HT1080 (cell line): ENCODE measurements around the gene NANS. TPM values are rescaled to one million over a fixed set of nuclear protein-coding genes. Genes with fewer than 3 reads are reported as not detected.
"Not testable (repeated sequence)": the region's sequence is repeated elsewhere in the genome, so short reads cannot be mapped to it uniquely, and the experiment has no call there.

Source experiments
- DNase-seq: peaks from one replicate; pipeline ENCODE4 v3.0.0-alpha.2; 2015; ENCODE audit warnings: low read depth
- total RNA-seq: library from RNA; depleted of rRNA; stranded (reverse); fragments of >200 nt; shearing (Covaris generic); gene quantifications from 2 replicates; pipeline ENCODE4 v1.2.3, GENCODE V29; 2014

Gene NANS
- total RNA-seq, 1 experiment from 2014 or later, result 92.2 TPM

DNA sequence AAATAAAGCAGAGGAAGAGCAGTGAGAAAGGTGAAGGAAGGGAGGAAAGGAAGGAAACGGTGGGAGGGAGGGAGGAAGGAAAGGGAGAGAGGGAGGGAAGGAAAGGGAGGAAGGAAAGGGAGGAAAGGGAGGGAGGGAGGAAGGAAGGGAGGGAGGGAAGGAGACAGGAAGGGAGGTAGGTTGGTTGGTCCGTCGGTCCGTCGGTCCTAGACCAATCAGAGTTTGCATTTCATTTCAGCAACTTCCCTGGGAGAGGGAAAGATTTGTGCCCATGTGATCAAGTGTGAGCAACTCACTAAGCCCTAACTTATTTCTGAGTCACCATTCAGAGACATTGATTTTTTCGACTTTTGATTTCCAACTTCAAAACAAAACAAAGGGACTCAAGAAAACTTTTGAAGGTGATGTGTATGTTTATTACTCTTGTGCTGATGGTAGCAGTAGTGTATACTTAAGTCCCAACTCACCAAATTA is 18.8 kb downstream of the NANS start:
- peak; percentile 90 for DNase-seq

DNA sequence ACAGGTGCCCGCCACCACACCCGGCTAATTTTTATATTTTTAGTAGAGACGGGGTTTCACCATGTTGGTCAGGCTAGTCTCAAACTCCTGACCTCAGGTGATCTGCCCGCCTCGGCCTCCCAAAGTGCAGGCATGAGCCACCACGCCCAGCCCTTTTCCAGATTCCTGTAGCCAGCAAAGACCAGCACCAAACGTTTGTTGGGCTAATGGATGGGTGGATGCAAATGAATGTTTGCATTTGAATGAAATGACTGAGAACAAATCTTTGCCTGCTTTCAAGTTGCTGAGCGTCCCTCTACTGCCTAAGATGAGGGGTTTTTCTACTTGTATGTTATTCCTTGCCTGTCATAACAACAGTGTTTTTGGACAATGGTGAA is 20.0 kb downstream of the NANS start:
- DNase-seq, result not testable (repeated sequence)

DNA sequence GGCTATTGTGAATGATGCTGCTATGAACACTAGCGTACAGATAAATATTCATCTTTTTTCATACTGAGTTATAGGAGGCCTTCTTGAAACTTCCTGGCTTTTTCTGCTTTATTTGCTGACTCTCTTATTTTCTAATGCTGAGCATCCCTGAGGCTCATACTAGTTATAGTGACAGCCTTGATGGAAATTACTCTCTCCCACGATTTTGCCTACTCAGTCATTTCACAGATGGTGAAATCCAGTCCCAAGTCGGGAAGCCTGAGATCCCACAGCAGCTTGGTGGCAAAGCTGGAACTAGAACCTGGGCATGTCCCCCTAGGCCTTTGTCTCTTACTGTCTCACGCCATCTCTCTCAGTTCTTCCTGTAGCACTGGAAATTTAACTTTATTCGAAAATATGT is 22.4 kb downstream of the NANS start:
- no peak for DNase-seq

DNA sequence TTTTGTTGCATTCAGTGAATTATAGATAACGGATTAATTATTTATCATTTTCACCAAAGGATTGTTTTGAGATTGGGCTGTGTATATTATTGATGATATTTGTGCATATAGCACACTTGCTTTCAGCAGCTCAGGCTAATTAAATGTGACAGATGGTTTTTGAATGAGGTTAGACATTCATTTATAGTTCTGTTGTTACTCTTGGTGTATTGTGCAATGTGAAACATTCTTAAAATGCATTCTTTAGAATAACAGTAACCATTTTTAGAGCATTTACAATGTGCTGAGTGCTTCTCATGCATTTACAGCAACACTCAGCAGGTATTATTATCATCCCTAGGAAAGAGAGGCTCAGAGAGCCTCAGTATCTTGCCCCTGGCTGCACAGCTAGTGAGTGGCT is 23.8 kb downstream of the NANS start:
- DNase-seq, result no peak

DNA sequence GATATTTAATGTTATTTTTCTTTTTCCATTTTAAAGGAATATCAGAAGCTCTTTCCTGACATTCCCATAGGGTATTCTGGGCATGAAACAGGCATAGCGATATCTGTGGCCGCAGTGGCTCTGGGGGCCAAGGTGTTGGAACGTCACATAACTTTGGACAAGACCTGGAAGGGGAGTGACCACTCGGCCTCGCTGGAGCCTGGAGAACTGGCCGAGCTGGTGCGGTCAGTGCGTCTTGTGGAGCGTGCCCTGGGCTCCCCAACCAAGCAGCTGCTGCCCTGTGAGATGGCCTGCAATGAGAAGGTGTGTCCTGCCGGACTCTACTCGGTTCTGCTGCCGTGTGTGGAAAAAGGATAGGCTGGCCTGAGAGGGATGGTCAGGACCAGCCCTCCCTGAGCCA is 24.2 kb downstream of the NANS start:
- no peak for DNase-seq

DNA sequence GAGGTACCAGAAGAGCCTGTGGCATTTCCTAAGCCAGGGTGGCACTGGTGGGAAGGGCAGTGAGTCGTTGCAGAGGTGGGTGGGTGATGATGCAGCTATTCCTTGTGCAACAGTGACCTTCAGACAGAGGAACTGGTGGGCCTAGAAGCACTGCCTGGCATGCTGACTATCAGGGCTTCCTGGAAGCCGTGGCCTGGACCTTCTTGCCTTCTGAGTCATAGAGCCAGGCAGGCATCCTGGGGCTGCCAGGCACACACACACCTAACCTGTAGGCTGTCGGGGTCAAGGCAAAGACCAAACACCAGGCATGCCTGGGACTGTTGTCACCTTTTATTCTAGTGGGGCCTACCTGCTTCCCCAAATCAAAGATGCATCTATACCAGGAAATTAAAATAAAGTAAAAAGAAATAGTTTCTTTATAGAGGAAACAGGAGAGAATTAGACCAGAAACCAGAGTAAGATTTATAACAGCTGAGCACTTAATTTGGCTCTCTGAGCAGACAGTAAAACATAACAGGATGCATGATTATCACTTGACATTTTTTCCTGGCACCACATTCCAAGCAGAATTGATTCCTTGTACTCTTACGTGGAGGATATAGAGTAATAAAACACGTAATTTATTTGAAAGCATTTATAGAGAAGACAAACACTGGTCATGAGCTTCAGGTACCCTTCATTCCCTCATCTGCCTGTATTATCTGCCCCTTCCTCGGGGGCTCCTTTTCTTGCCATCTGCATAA is 25.1 kb downstream of the NANS start:
- DNase-seq, result peak; percentile 77

DNA sequence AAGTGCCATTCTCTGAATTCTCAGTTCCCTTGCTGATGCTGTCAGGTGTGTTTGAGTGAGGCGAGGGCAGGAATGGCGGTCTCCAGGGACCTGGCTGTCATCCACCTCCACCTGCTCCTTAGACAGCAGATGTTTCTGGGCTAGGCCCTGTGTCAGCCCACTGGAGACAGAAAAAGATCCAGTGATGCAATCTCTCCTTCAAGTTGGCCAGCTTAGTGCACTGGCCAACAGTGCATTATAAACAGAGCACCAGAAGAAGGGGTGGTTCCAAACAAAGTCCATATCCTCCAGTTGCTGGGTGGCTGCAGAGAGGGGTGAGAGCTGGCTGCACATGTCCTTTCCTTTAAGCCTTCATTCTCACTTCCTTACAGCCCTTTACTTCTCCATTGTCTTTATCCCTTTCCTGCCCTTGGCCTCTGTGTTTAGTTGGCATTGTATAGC is 26.5 kb downstream of the NANS start:
- DNase-seq, result no peak

DNA sequence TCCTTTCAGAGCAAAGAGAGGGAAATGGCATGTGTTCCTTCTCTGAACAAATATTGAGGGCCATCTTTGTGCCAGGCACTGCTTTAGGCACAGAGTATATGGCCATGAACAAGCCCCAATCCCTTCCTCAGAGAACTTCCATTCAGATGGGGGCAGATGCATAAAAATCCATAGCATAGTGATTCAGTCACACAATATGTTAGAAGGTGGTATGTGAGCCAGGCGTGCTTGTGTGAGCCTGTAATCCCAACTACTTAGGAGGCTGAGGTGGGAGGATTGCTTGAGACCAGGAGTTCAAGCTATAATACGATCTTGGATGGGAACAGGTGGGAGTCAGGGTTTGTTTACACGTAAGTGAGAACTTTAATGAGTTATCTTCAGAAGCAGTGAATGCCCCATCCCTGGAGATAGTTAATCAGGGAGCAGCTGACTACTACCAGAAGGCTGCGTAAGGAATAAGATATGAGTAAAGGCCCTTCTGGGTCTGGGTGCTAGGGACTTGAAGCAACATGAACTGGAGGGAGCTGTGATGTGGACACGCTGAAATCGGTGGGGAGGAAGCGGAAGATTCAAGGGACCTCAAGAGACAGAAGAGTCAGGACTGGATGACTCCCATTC is 27.1 kb downstream of the NANS start:
- DNase-seq, result no peak

DNA sequence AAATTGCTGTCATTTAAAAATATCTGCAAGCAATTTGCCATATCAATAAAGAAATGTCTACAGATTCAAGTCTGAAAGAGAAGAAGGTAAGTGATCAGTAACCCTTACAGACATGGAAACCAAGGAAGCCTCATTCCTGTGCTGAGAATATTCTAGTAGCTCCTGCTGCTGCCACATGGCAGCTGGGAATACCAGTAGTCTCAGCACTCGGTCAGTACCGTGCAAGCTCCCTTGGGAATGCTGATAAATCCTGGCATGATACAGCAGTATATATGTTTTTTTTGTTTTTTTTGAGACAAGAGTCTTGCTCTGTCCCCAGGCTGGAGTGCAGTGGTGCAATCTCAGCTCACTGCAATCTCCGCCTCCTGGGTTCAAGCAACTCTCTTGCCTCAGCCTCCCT is 27.9 kb downstream of the NANS start:
- DNase-seq, result no peak

DNA sequence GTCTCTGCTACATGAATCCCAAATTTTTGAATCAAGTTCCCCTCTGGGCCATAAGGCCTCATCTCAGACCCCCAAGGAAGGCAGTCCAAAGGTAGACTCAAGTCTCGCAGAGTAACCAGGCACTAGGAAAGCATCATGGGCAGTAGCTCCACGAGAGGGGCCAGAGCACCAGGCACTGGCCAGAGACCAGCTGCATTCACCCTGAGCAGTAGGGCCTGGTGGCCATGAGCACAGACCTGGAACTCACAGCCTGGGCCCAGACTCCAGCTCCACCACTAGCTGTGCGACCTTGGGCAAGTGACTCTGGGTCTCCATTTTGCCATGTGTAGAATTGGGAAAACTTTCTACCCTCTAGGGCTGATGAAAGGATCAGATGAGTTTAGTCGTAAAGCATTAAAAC is 28.5 kb downstream of the NANS start:
- no peak for DNase-seq

DNA sequence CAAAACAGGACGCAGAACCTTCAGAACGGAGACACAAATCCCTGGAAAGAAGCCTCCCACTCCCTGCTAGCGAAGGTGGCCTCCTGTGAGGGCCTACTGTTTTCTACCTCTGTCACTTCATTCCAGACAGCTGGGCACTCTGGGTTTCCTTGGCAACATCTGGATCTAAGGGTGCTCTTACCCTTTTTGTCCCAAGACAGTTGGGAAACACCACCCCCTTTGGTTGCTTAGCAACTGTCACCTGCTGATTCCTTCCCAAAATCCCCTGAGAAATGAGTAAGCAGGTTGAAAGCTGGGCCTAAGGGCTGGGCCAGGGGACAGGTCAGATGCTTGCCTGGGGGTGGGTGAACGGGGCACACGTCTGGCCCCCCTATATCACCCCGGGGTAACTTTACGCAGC is 29.4 kb downstream of the NANS start:
- DNase-seq, result peak; percentile 20

DNA sequence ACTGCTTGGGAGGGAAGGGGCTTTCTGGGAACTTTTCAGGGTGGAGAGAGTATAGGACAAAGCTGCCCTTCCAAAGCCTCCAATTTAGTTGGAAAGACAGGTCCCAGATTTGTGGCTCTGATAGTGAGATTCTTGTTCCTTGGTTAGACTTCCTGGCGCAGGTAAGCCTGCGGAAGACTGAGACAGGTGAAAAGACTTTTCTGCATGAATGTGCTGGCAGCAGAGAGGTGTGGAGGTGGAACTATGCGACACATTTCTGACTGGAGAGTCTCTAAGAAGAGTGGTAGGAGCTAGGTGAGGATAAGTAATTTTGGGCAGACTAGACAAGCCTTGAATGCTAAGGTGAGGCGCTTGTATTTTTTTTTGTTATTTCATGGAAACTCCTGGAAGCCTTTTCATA is 29.9 kb downstream of the NANS start:
- DNase-seq, result no peak

DNA sequence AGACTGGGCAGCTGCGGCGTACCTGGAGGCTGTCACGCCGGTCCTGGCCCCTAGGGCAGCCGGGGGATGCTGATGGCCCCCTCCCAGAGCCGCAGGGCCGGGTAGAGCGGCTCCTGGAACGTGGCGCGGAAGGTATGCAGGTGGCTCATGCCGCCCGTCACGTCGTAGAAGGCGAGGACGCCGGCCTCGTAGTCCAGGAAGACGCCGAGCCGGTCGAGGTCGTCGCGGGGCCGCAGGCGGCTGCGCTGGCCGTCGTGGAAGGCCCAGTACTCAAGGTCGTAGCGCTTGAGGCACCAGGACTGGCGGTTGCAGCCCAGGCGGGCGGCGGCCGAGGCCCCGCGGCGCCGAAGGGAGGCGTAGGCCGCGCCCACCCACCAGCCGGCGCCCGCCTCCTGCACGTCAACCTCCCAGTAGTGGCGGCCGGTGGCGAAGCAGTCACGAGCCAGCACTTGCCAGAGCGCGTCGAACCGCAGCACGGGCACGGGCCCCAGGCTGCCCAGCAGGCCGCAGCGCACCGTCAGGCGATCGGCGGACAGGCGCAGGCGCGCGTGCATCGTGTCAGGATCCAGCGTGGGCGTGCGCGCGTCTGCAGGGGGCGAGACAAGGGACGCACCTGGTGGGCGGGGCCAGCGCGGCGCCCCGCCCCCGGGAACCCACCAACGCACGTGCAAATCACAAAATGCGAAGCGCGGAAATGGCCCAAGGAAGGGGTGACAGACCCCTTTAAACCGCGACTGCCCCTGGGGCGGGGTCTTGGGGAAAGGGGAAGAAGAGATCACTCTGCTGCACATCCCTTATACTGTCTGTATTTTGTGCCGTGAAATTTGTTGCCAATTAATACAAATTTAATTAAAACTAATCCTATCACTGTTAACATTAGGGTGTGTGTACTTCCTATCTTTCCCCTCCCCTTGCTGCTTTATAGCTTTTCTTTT is 31.2 kb downstream of the NANS start:
- DNase-seq, result no peak

DNA sequence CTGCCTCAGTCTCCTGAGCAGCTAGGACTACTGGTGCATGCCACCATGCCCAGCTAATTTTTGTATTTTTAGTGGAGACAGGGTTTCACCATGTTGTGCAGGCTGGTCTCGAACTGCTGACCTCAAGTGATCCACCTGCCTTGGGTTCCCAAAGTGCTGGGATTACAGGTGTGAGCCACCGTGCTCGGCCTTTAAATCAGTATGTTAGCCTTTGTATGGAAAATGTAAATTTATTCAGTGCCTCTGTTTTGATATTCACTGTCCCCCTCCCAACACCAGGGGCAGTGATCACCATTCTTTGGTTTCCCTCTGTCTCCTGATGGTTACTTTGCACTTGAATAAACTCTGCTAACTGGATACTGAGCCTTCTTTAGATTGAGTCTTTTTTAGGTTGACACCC is 34.1 kb downstream of the NANS start:
- not testable (repeated sequence) for DNase-seq

DNA sequence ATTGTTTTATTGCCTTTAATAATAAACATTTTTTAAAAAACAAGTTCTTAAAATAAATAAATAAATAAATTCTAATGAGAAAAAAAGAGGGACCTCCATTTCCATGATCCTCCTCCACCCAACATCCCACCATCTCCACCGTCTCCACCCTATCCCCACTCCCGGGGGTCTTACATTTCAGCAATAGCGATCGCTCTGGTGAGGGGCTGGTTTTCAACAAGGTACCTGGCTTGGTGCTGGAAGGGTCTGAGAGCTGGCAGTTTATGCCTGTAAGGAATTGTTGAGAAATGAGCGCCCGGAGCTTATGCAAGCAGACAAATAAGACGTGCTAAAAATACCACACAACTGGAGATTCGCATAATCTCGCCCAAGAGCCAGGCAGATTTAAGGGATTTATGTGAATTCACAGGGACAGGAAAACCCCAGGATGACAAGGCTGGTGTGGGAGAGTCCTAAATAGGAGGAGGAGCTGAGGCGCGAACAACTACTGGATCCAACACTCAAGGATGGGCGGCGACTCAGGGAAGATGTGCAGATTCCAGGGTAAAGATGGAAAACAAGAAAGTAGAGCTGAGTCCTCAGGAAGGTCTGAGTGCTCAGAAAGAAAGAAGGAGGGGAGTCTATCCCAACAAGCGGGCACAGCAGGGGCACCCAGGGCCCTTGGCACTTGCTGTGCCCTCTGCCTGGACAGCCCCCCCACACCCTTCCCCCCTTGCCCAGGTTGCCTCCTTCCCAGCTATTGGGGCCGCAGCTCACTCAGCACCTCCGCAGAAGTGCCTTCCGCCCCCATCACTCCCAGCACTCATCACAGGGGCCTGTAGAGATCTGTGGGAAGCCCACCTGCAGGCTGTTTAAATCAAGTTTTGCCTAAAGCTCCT is 35.4 kb downstream of the NANS start:
- DNase-seq, result no peak

DNA sequence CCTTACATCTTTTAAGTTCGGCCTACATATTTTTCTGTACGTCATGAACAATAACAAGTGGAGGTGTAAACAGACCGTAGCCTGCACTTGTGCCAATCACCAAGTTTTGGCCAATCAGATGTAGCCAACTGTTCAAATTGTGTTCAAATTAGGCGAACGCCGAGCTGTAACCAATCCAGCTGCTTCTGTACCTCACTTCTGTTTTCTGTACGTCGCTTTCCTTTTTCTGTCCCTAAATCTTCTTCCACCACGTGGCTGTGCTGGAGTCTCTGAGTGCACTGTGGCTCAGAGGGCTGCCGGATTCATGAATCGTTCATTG is 36.0 kb downstream of the NANS start:
- no peak for DNase-seq

DNA sequence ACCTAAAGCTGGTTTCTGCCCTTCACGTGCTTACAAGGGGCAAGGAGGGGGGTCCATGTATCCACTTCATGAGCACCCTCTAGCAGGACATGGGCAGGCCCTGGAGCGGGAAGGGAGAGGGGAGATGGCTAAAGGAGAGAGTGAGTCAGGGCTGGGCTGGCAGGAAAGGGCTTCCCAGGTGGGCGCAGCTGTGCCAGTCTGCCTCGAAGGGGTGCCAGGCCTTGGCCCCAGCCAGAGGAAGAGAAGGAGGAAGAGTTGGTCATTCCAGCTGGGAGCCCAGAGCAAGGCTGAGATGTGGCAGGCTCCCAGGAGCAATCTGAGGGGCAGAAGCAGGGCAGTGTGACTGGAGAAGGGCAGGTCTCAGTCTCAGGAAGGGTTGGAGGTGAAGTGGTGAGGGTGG is 37.8 kb downstream of the NANS start:
- no peak for DNase-seq

DNA sequence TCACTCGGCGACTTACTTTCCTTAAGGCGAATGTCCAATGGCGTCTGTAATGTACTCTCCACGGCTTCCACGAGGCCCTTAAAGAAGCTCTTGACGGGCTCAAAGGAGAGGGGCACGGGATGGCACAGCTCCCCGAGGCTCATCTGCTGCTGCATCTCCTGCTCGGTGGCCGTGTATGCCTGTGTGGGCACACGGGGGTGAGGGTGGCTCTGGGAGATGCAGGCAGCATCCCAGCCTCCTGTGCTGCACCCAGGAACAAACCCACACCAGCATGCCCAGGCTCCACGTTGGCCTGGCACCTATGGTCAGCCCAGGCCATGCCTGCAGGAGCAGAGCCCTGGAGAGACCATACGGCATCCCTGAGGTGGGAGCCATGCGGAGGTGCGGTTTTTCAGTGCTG is 38.3 kb downstream of the NANS start:
- no peak for DNase-seq

DNA sequence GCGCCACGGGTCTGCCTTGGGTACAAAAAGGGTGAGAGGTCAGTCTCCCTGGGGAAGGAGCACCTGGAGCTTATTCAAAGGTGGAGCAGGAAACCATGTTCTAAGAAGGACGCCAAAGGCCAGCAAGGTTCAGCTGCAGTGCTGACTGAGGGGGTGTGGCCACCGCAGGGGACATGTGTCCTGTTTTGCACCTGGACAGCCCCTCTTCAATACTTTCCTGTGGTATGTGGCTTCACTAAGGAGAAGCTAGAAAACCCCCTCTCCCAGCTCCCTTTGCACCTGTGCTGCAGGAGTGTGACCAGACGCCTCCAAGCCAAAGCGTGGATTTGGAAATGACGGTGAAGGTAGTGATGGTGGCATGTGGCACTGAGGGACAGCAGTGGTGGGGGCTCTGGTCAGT is 38.9 kb downstream of the NANS start:
- no peak for DNase-seq

DNA sequence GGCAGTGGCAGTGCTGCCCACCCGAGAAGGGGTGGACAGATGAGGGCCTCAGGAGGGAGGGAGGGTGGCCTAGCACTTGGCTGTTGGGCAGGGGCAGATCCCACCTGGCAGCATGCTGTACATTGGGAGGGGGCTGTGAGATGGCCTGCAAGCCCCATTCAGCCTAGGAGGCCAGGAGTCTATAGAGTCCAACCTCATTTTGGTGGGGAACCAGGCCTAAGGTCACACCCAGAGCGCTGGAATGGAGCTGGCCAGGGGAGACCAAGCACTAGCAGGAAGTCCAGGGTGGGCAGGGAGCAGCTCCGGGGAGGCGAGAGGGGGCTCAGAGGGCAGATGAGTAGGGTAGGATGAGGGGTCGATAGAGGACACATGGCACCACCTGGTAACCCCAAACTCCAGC is 39.6 kb downstream of the NANS start:
- DNase-seq, result no peak

DNA sequence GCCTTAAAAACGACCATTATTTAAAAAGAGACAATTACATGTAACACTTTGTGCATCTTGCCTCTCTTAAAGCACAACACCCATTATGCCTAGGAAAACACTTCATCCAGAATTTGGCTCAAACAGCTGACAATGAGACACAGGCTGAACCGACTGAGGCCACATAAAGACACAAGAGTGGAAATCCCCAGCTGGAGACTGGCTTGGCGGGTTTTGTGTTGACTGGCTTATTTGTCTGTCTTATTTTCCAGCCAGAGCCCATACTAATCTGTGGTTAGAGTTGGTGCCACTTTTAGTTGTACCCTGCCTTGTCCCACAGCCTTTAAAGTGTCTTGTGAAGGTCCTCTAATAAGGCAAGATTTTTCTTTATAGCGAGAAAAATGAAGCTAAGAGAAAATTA is 41.3 kb downstream of the NANS start:
- no peak for DNase-seq
